HG03045 (cell line): ENCODE measurements around the gene GRIN2A.

Experiments
- ATAC-seq: cut with Tn5 transposase; IDR thresholded peaks from one replicate; pipeline ENCODE4 v1.9.1; 2021; ENCODE audit warnings: mild to moderate bottlenecking, moderate library complexity; ENCODE audit not compliant: unreplicated experiment

GRIN2A gene

DNA sequence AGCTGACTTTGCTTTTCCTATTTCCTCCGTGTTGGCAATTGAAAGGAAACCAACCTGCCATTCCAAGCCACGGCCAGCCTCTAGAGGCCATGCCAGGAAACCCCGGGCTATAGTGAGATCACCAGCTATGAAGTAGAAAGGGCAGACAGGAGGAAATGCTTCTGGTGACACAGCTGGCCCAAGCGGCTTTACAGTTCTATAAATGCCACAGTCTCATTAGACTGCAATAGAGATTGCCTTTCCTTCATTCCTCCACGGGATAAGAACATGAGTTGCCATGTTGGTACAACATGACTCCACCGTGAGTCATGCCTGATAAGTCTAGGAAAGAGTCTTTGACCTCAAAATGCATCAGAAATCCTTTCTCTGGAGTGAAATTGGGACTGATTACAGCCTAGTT, 384.9 kb downstream of the GRIN2A start:
- ATAC-seq, result no peak

DNA sequence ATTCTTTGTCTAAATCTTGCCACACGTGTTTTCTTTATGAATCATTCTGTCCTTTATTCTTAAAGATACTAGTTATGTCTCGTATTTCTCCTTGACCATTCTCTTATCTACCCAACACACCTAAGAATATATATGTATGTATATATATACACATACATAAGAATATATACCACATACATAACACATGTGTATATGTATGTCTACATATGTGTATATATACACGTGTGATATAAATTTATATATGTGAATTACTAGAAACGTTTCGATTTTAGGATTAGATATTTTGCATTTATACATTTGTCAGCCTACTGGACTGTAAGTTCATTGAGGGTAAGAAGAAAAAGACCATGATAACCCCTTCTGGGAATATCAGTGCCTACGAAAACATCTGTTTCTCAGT, 388.6 kb downstream of the GRIN2A start:
- ATAC-seq, result no peak

DNA sequence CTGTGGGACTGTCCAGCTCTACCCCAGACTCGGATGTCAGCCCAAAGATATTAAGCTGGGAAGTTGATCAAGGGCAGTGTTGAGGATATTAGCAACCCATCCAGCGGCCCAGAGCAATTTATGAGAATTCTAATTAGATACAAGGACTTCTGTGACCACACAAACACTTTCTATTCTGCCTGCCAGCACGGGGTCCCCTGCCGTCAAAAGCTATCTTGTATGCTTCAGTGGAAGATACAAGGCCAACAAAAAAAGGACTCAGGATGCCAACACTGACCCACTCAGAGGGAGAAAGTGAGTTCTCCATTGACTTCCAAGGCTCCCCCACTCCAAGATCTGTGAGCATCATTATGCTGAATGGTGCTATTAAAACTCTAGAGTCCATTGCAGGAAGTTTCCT, 390.7 kb downstream of the GRIN2A start:
- no peak for ATAC-seq

- ATAC-seq, result no peak
Measured at GRCh38 chr16:9790199-9790598, 392.0 kb downstream of the GRIN2A start.

DNA sequence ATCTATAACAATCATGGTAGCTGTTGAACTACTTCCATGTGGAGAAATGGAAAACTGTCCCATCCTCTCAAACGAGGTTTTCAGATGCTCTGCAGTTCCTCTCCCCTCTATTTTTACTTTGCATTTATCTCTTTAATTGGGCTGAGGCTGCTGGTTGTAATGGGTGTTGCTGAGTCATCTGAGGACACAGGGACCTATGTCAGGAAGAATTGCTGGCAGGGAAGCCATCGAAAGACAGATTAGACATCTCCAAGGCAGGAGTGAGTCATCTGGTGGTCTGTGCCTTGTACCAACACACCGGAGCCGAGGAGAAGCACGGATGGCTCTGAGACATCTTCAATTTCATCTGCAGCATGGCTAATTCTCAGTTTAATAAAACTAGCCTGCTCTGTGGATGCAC, 394.5 kb downstream of the GRIN2A start:
- no peak for ATAC-seq

- no peak for ATAC-seq
Measured at GRCh38 chr16:9780831-9781230, 401.4 kb downstream of the GRIN2A start.

- no peak for ATAC-seq
Measured at GRCh38 chr16:9778849-9779248, 403.4 kb downstream of the GRIN2A start.

DNA sequence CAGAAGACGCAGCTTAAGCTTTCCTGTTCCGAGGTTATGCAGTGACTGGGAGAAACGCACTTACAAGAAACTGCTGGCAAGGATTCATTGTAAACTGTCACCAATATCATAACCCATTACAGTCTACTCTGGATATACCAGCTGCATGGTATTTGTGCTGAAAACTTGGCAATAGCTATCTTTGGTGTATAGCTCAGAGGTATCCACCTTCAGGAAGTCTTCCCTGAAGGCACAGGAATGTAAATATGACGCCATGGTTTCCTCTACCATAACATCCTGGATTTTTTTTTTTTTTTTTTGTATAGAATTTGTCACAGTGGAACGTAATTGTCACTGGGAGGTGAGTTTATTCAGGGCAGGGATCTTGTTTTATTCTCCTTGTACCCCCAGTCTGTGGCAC, 406.2 kb downstream of the GRIN2A start:
- no peak for ATAC-seq

DNA sequence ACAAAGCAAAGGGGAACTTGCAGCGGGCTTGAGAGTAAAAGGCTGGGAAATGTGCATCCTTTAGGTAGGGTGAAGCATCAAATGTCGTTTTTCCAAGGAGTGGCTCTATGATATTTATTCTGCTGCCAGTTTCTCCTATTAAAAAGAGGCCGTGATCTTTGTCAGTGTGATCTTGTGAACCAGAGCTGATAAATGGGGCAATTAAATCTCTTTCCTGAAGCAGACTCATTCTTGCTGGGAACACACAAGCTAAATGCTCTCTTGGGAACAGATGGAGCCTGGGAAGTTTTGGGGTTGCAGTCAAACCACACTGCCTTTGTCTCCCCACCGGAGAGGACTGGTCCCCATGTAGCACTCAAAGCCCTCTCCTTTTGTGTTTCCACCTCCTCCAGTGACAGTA, 408.9 kb downstream of the GRIN2A start:
- ATAC-seq, result no peak

DNA sequence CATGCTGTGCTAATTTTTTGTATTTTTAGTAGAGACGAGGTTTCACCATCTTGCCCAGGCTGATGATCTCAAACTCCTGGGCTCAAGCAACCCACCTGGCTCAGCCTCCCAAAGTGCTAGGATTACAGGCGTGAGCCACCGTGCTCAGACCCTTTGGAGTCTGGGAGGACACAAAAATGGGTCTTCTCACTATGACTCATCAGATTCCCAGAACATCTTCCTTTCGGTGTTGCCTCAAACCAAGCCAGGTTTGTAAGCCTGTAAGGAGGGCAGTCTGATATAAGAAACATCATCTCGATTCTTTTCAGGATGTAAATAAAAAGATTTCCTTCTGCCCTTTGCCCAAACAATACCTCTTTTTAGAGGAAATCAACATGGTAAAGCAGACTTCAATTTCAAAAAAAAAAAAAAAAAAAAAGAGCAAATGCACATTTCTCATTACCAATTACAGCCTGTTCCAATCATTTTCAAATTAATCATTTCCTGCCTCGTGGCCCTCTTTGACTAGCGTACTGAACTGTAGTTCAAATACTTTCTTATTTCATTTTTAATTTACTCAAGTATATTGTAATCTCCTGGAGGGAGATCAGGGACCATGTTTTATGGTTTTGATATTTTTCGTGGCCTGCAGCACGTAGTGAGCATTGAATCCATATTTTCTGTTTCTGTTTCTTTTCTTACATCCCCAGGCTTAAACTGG, 409.6 kb downstream of the GRIN2A start:
- ATAC-seq, result no peak

GRCh38 chr16:9766891-9767290, 415.3 kb downstream of the GRIN2A start:
- ATAC-seq, result no peak

DNA sequence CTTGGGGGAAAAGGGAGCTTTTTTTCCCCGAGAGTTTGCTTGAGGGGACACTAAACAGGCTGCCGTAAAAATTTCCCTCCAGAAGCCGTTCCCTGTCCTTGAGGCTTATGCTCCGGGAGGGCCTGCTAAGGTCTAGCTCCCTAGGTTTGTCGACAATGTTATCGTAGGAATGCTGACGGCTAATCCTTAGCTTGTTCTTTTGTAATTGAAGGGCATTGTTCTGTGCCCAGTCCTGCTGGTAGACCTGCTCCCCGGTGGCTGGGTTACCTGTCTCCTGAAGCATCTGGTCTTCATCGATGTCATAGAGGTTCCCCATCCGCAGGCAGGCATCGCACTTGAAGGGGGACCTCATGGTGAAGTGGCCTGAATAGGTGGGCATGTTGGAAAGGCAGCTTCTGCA, 418.7 kb downstream of the GRIN2A start:
- no peak for ATAC-seq

GRCh38 chr16:9761870-9762269, 420.4 kb downstream of the GRIN2A start:
- ATAC-seq, result no peak

GRCh38 chr16:9757687-9758086, 424.5 kb downstream of the GRIN2A start:
- no peak for ATAC-seq

DNA sequence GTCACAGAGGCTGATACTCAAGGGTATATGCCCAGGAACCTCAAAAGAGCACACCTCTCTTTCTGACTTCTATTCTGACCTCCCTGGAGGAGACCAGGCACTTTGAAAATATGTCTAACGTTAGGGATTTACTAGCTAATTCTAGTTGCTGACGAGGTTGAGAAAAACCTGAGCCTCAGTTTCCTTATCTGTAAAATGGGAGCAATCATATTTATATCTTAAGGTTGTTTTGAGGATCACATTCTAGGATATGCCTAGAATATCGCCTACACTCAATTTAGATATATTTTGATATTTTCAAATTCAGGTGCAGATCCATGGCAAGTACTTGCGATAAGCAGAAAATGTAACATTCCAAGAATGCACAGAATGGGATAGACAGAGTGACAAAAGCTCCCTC, 425.8 kb downstream of the GRIN2A start:
- ATAC-seq, result no peak

DNA sequence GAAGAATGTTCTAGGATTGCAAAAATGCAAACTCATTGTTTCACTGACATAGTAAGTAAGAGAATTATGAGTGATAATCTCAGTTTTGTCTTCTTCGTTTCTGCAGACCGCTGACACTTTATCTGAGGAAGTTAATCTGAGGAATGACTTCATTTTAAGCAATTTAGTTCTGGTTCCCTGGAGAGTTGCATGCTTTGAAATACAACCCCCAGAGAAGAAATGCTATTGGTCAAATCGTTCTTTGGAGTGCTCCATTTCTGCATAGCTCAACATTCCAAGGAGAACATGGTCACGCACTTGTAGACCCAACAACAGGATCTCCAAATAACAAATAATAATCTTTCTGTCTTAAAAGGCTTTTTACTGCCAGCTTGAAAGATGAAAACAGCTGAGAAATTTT, 427.1 kb downstream of the GRIN2A start:
- no peak for ATAC-seq

- no peak for ATAC-seq
Measured at GRCh38 chr16:9741776-9742175, 440.5 kb downstream of the GRIN2A start.

- ATAC-seq, result no peak
Measured at GRCh38 chr16:9739301-9739700, 442.9 kb downstream of the GRIN2A start.

DNA sequence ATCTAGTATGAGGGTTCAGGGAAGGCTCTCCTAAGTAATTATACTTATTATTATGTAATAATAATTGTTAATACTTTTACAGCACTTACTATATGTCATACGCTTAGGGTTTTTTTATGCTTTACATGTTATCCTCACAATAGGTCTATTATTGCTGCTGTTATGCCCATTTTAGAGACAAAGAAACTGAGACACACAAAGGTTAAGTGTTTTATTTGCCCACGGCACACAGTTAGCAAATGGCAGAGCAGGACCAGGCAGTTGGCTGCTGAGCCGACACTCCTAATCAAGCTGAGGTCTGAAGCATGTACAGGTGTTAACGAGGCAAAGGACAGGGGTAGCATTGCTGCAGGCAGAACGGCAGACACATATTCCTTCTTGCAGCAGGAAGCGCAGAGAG, 443.5 kb downstream of the GRIN2A start:
- ATAC-seq, result no peak

DNA sequence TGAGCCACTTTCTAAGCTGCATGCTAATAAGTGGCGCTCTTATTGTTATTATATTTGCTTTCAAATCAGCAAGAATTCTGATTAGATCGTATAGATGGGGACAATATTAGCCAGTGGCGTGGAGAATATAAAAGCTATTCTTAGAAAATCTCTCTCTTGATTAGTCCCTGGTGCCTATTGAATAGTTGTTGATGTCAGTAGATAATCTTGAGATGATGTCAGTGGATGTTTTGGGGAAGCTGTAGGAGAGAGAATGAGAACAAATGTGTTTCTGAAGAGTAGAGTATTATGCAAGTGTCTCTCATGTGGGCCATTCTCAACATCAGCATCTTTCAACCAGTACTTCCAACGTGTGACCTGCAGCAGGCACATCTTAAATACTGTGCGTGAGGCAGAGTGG, 445.7 kb downstream of the GRIN2A start:
- no peak for ATAC-seq

DNA sequence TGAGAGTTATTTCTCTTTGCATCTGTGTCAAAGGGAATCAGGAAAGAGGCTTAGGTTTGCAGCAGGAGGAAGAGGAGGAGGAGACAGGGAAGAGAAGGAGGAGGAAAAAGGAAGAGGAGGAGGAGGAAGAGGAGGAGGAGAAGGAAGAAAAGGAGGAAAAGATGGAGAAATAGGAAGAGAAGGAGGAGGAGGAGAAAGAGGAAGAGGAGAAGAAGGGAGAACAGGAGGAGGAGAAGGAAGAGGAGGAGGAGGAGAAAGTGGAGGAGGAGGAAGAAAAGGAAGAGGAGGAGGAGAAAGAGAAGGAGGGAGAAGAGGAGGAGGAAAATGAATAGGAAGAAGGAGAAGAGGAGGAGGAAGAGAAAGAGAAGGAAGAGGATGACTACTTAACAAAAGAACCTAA, 459.1 kb downstream of the GRIN2A start:
- ATAC-seq, result no peak

- no peak for ATAC-seq
Measured at GRCh38 chr16:9713907-9714306, 468.3 kb downstream of the GRIN2A start.

DNA sequence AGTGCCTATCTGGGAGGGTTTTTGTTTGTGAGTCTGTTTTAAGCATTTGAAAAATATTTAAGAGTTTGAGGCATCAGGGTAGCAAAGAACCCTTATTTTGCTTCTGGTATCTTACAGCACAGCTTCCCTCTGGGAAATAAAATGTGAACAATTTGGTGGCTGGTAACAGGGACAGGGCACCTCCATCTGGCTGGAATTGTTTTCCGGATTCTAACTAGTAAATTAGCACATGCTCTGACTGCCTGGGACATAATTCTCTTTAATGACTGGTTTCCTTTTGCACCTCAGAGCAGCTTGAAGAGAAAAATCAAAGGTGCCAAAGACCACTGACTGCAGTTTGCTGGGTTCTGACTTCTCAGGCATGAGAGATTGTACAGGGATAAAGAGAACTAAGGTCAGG, 469.1 kb downstream of the GRIN2A start:
- no peak for ATAC-seq
